ENCODE measurements around the gene PSTPIP1.

Gene PSTPIP1

GRCh38 chr15:77022646-77023575, 28.0 kb downstream of the PSTPIP1 start:
- no peak for DNase-seq
- TF ChIP-seq GATA1 (IDR thresholded peaks at IDR 0.05; ENCODE audit: low read depth, low read length) (no peak), POLR2A (IDR thresholded peaks at IDR 0.05; ENCODE audit: low read length) (no peak)

DNA sequence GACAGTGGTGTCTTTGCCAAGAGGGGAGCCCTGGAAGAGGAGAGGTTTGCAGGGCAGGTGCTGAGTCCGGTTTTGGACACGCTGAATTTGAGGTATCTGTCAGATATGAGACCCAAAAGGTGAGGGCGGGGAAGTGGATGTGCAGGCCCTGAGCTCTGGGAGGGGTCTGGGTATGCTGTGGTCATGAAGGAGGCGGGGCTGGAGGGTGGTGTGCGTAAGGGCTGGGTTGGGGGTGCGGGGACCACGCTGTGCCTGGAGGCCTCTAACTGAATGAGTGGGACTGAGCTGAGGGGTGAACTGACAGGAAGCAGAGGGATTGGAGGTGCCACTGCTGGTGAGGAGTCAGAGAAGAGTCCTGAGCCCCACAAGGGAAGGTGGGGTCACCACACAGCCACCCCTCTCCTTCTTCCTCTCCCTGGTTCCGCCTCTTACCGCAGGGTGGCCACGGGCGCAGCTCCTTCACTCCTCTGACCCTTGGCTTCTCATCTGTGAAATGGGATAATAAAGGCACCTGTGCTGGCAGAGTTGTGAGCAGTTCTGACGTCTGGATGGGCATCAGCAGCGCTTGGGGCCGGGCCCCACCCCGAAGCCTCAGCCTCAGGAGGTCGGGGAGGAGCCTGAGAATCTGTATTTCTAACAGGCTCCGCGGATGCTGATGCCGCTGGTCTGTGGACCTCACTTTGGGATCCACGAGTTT, 28.8 kb downstream of the PSTPIP1 start:
- DNase-seq: no peak
- TF ChIP-seq POLR2A (IDR thresholded peaks at IDR 0.05; ENCODE audit: low read length) (no peak), GATA1 (IDR thresholded peaks at IDR 0.05; ENCODE audit: low read depth, low read length) (no peak)

DNA sequence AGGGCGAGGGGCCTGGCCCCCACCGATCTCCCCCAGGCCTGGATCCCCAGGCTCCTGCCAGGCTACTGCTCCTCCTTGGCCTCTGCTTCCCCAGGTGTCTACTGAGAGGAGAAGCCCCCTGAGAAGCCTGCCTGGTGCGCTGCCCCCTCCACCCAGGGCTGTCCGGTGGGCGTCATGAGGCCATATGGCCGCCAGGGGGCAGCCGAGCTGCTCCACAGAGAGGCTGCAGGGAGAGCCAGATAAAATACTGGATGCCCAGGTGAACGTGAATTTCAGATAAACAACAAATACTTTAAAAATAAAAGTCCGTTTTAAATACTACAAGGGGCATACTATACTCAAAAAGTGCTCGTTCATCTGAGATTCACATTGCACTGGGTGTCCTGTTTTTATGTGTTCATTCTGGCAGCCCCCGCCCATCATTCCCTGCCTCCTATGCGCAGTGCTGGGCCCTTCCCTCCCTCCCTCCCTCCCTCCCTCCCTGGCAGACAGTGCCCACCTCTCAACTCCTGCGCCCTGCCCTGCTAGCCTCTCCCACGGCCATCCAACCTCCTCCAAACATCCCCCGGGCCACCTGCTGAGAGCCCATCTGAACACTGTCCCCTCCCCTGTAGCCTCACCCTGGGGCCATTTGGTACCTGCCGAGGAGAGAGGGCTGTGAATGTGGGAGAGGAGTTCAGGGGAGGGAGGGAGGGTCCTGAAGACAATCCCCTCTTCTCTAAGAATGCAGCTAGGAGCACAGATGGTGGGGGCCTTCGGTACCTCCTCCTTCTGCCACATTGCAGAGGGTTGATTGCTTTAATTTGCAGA, 29.6 kb downstream of the PSTPIP1 start:
- TF ChIP-seq POLR2A (IDR thresholded peaks at IDR 0.05; ENCODE audit: low read length) (no peak), GATA1 (IDR thresholded peaks at IDR 0.05; ENCODE audit: low read depth, low read length) (no peak)
- peak; percentile 51 to 72 for DNase-seq

DNA sequence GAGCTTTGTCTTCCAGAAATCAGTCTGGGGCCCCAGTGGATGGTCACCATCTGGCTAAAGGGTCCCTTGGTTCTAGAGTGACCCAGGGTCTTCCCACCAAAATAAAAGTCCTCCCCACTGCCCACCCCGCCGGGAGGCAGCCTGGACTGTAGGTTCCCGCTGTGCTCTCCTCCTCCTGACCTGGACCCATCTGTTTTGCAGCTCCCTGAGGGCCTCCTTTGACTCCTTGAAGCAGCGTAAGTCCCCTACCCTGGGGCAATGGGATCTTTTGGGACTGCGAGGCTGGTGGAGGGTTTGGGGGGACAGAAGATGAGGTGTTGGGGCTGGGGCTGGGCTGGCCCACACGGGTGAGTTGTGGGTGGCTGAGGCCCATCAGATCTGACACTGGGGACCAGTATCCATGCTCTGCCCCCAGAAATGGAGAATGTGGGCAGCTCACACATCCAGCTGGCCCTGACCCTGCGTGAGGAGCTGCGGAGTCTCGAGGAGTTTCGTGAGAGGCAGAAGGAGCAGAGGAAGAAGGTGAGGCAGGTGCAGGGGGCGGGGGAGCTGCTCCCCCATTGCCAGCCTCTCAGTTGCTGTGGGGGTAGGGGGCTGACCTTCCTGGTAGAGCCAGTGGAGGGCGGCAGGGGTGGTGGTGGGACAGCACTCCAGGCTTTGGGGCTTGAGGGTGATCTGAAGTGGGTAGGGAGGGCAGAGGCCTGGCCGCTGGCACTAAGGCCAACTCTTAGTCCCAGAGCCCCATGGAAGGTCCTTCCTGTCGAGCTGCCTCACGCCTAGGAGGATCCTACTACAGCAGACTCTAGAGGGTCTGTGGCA, 30.4 kb downstream of the PSTPIP1 start:
- no peak for TF ChIP-seq GATA1 (IDR thresholded peaks at IDR 0.05; ENCODE audit: low read depth, low read length)
- no peak for TF ChIP-seq POLR2A (IDR thresholded peaks at IDR 0.05; ENCODE audit: low read length)
- no peak for DNase-seq

DNA sequence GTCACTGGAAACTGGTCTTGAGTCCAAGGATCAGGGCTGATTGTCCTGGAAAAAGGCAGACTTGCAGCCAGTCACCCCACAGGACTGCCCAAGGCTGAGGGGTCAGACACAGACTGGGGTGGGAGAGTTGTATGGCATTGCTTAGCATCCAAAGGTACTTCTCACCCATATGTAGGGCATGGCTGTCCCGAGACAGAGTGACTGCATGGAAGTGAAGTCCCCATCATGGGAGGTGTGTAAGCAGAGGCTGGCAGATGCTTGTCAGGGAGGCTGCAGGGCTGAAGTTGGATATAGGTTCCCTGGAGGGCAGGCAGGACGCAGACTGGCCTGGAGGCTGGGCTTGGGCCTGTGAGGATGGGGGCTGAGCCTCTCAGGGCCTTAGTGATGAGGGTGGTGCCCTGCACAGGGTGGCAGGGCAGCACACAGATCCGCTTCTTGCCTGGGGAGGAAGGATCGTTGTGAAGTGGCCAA, 31.1 kb downstream of the PSTPIP1 start:
- DNase-seq: no peak
- TF ChIP-seq GATA1 (IDR thresholded peaks at IDR 0.05; ENCODE audit: low read depth, low read length) (no peak), POLR2A (IDR thresholded peaks at IDR 0.05; ENCODE audit: low read length) (no peak)

DNA sequence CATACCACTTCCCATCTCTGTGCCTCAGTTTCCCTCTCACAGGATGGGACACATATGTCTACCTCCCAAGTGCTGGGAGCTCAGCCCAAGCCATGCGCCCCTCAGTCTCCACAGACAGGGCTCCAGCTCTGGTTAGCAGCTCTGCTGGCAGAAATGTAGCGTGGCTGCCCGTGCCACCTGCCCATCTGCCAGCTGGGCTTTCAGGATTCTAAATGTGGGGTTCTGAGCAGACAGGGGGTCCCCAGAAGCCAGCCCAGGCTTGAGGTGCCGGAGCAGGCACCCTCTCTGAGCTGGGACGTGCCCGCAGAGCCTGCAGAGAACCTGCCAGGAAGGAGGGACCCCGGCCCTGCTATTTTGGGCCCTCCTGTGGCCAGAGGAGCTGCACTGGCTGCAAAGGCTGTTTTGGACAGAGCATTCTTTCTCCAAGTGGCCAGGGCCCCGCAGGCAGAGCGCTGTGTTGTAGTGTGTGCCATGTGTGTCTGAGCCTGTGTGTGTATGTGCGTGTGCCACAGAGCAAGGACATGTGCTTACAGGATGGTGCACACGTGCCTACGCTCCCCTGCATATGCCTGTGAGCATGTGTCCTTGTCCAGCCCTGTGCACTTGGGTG, 31.7 kb downstream of the PSTPIP1 start:
- DNase-seq: no peak
- TF ChIP-seq POLR2A (IDR thresholded peaks at IDR 0.05; ENCODE audit: low read length) (no peak), GATA1 (IDR thresholded peaks at IDR 0.05; ENCODE audit: low read depth, low read length) (no peak)

GRCh38 chr15:77027111-77027696, 32.3 kb downstream of the PSTPIP1 start:
- no peak for TF ChIP-seq GATA1 (IDR thresholded peaks at IDR 0.05; ENCODE audit: low read depth, low read length)
- no peak for TF ChIP-seq POLR2A (IDR thresholded peaks at IDR 0.05; ENCODE audit: low read length)
- no peak for DNase-seq

DNA sequence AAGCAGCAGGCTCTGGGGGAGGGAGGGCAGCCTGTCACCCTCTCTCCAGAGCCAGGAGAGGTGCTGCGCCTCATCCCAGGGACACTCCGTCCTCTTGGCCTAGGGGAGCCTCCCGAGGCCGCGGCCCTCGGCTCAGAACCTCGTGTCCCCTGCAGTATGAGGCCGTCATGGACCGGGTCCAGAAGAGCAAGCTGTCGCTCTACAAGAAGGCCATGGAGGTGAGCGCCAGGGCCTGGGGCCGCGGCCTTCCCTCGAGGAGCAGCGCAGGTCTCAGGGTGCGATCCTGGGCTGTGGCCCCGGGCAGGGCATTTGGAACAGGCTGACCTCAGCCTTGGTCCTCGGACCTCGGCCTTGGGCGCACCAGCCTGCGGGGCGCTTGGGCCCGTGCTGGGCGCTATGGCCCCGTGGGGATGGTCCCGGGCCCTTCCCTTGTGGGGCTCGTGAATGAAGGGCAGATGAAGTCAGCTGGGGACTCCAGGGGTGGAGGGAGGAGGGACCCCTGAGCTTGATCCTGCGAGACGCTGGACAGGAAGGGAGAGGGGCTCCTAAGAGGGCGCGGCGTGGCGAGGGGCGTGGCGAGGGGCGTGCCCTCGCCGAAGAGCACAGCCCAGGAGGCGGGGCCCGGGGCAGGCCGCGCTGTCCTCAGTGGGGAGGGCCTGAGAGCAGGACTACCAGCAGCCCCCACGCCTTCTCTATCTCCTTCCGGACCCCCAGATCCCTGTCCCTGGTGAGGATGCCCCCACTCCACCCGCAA, 32.9 kb downstream of the PSTPIP1 start:
- DNase-seq: no peak
- TF ChIP-seq GATA1 (IDR thresholded peaks at IDR 0.05; ENCODE audit: low read depth, low read length) (no peak), POLR2A (IDR thresholded peaks at IDR 0.05; ENCODE audit: low read length) (no peak)

DNA sequence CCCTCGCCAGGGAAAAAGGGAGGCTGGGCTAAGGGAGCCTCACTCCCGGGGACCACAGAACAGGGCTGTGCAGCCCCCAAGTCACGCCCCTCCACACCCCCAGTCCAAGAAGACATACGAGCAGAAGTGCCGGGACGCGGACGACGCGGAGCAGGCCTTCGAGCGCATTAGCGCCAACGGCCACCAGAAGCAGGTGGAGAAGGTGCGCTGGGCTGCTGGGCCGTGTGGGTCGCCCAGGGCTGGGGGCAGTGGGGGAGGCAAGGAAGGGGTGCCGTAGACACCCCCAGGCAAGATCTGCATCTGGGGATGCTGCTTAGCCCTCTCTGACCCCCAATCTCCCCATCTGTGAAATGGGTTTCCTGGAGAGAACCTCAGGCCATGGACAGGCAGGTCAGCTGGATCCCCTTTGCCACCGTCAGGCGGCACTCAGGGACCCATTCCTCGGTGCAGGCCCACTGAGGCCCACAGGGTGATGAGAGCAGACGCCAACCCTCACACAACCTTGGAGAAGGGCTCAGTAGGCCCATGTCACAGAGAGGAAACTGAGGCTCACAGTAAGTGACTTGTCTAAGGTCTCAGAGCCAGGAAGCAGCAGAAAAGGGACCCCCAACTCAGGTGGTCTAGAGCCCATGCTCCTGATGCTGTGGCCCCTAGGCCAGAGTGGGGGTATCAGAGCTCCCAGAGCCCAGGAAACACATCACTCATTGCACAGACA, 33.7 kb downstream of the PSTPIP1 start:
- no peak for DNase-seq
- TF ChIP-seq GATA1 (IDR thresholded peaks at IDR 0.05; ENCODE audit: low read depth, low read length) (no peak), POLR2A (IDR thresholded peaks at IDR 0.05; ENCODE audit: low read length) (no peak)

DNA sequence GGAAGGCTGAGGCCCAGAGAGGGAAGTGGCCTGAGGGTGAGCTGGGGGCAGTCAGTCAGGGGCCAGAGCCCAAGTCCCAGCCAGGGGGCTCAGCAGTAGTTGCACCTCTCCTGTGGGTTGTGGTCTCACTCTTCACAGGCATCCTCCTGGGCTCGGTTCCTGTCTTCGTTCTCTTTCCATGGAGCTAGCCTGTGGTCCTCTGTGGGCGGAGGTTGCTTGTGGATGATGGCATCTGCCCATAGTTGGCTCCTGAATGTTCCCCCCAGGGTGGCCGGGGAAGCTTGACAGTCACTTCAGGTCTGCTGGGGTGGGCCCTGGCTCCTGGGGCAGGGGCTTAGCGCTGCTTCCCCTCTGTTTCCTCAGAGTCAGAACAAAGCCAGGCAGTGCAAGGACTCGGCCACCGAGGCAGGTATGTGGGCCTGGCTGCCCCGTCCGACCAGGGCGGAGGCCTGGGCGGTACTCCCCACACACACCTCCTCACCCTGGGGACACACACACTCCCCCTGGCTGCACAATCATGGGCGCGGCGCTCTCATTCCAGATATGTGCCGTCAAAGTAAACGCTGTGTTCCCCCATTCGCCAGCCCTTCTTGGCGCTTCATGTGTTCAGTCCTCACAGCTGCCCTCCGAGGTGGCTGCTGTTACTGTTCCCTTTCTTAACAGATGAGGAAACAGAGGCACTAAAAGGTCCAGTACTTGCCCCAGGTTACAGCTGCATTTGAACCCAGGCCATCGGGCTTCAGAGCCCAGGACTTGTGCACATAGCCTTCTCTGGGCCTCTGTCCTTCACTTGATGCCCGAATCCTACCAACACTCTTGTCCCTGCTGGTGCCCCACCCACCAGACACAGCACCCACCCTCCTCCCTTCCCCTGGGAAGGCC, 34.5 kb downstream of the PSTPIP1 start:
- no peak for DNase-seq

More for the DNA sequence above, 34.5 kb downstream of the PSTPIP1 start:
- TF ChIP-seq GATA1 (IDR thresholded peaks at IDR 0.05; ENCODE audit: low read depth, low read length) (no peak), POLR2A (IDR thresholded peaks at IDR 0.05; ENCODE audit: low read length) (no peak)

Data from erythroblast (primary cell).